ENCODE measurements around the gene GPT2.

GRCh38 chr16:46932802-46933201, 48.6 kb downstream of the GPT2 start:
- TF ChIP-seq CTCF (conservative IDR thresholded peaks at IDR 0.05): no peak
- TF ChIP-seq ZFX (IDR thresholded peaks at IDR 0.05): no peak

Measured in C4-2B (cell line).